ENCODE data around the gene ABTB2.

GRCh38 chr11:34404280-34404679 lies 46.5 kb upstream of the ABTB2 start:
- TF ChIP-seq CTCF (IDR thresholded peaks at IDR 0.05) (no peak), POLR2A (IDR thresholded peaks at IDR 0.05) (no peak)

All from tibial nerve (tissue), 3 donors.